ENCODE measurements around the gene PCARE. TPM values are rescaled to one million over a fixed set of nuclear protein-coding genes. Genes with fewer than 3 reads are reported as not detected.

The PCARE gene
- total and polyA plus RNA-seq, 2 donors (not counting 1 experiment from before 2014, with no cell fraction given): not detected

GRCh38 chr2:29072971-29073725, 1.2 kb downstream of the PCARE start:
- no peak overlapping the region for H3K27ac ChIP-seq (ENCODE audit: low read length in 2 of 2)
- no peak for ATAC-seq (ENCODE audit: low read depth)
- Mint-ChIP-seq H3K9me3 (ENCODE audit: insufficient read depth) (no peaks in the 10 kb centered on the region), H3K4me3 (no peak overlapping the region), H3K4me1 (no peaks in the 10 kb centered on the region), H3K27ac (no peak overlapping the region), H3K27me3 (peaks cover 6% of the 10 kb centered on the region)
- DNase-seq: no peak
- H3K9me3 ChIP-seq (ENCODE audit: control extremely low read depth in 1 of 3, control insufficient read depth in 2 of 3, insufficient read depth in 1 of 3, low read length in 2 of 3): no peaks in the 10 kb centered on the region
- no peak overlapping the region for H3K4me3 ChIP-seq (ENCODE audit: control extremely low read depth in 1 of 5, extremely low read depth in 1 of 5, insufficient read depth in 1 of 5, low read depth in 2 of 5, low read length in 4 of 5)
- ChIA-PET CTCF (interaction anchor here (0.5 kb wide), 1 partner anchor 38 kb away, joined by 3 read pairs; no protein-coding TSS in a partner anchor), POLR2A (no interaction called here)
- no peaks in the 10 kb centered on the region for H3K79me2 ChIP-seq (ENCODE audit: control insufficient read depth, insufficient read depth, low read length)
- no peak overlapping the region for H3K4me2 ChIP-seq (replicated peaks; ENCODE audit: low read depth, low read length, poor library complexity, severe bottlenecking)
- no peak overlapping the region for H3K9ac ChIP-seq (ENCODE audit: low read length)
- 91% methylated on average over 12 of the region's 12 CpGs for WGBS (ENCODE audit: insufficient coverage)
- TF ChIP-seq CTCF (IDR thresholded peaks at IDR 0.05) (no peak), EZH2 (IDR thresholded peaks at IDR 0.05; ENCODE audit: borderline replicate concordance, insufficient read depth, low read depth, low read length, poor library complexity, severe bottlenecking) (no peak)
- no peaks in the 10 kb centered on the region for H3K4me1 ChIP-seq (ENCODE audit: control insufficient read depth in 2 of 2, insufficient read depth in 2 of 2, low read length in 2 of 2)
- no peaks in the 10 kb centered on the region for H3K36me3 ChIP-seq (replicated peaks in 1 of 2; ENCODE audit: control extremely low read depth in 1 of 2, control insufficient read depth in 1 of 2, extremely low read depth in 1 of 2, insufficient read depth in 2 of 2, low read length in 1 of 2)
- intact Hi-C loops (cut with micrococcal nuclease): no loop called here
- no peak overlapping the region for H2AFZ ChIP-seq (ENCODE audit: insufficient read depth, low read depth, low read length, poor library complexity, severe bottlenecking)
- H3K27me3 ChIP-seq (replicated peaks in 1 of 4; ENCODE audit: control extremely low read depth in 1 of 4, control insufficient read depth in 3 of 4, insufficient read depth in 4 of 4, low read length in 3 of 4): no peaks in the 10 kb centered on the region
- H4K20me1 ChIP-seq (ENCODE audit: control insufficient read depth, insufficient read depth, low read length, poor library complexity, severe bottlenecking): no peaks in the 10 kb centered on the region

DNA sequence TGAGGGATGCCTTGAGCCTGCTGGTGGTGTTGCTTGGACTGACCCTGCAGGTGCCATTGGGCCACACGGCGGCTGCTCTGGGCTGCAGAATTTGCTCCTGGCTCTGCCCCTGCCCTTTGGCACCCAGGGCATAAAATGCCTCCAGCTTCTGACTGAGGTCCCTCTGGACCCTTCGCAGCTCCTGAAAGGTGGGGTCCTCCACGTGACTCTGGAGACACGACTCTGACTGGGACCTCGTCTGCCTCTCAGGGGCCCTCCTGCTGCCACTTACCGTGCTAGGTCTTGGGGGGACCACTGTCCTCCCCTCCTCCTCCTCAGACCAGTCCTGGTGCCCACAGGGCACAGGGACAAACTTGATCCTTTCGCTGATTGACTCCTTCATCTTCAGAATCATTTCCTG, 2.1 kb downstream of the PCARE start:
- intact Hi-C loops (cut with micrococcal nuclease): no loop called here
- Mint-ChIP-seq H3K27ac (no peak overlapping the region), H3K9me3 (ENCODE audit: insufficient read depth) (no peaks in the 10 kb centered on the region), H3K27me3 (peaks cover 6% of the 10 kb centered on the region), H3K4me1 (no peaks in the 10 kb centered on the region), H3K4me3 (no peak overlapping the region)
- no peak for TF ChIP-seq EZH2 (IDR thresholded peaks at IDR 0.05; ENCODE audit: borderline replicate concordance, insufficient read depth, low read depth, low read length, poor library complexity, severe bottlenecking)
- TF ChIP-seq CTCF (IDR thresholded peaks at IDR 0.05): no peak
- 98% methylated on average over 8 of the region's 8 CpGs for WGBS (ENCODE audit: insufficient coverage)
- H3K36me3 ChIP-seq (replicated peaks in 1 of 2; ENCODE audit: control extremely low read depth in 1 of 2, control insufficient read depth in 1 of 2, extremely low read depth in 1 of 2, insufficient read depth in 2 of 2, low read length in 1 of 2): no peaks in the 10 kb centered on the region
- H3K4me3 ChIP-seq (ENCODE audit: control extremely low read depth in 1 of 5, extremely low read depth in 1 of 5, insufficient read depth in 1 of 5, low read depth in 2 of 5, low read length in 4 of 5): no peak overlapping the region
- ChIA-PET CTCF (no interaction called here), POLR2A (no interaction called here)
- H3K9me3 ChIP-seq (ENCODE audit: control extremely low read depth in 1 of 3, control insufficient read depth in 2 of 3, insufficient read depth in 1 of 3, low read length in 2 of 3): no peaks in the 10 kb centered on the region
- no peak overlapping the region for H3K27ac ChIP-seq (ENCODE audit: low read length in 2 of 2)
- no peaks in the 10 kb centered on the region for H3K79me2 ChIP-seq (ENCODE audit: control insufficient read depth, insufficient read depth, low read length)
- no peaks in the 10 kb centered on the region for H4K20me1 ChIP-seq (ENCODE audit: control insufficient read depth, insufficient read depth, low read length, poor library complexity, severe bottlenecking)
- H3K9ac ChIP-seq (ENCODE audit: low read length): no peak overlapping the region
- no peak overlapping the region for H3K4me2 ChIP-seq (replicated peaks; ENCODE audit: low read depth, low read length, poor library complexity, severe bottlenecking)
- ATAC-seq (ENCODE audit: low read depth) (no peak), DNase-seq (no peak)
- H3K4me1 ChIP-seq (ENCODE audit: control insufficient read depth in 2 of 2, insufficient read depth in 2 of 2, low read length in 2 of 2): no peaks in the 10 kb centered on the region
- H3K27me3 ChIP-seq (replicated peaks in 1 of 4; ENCODE audit: control extremely low read depth in 1 of 4, control insufficient read depth in 3 of 4, insufficient read depth in 4 of 4, low read length in 3 of 4): no peaks in the 10 kb centered on the region
- H2AFZ ChIP-seq (ENCODE audit: insufficient read depth, low read depth, low read length, poor library complexity, severe bottlenecking): no peak overlapping the region

All from B cell (primary cell).